Measurements from ENCODE around the gene LRRC59.

GRCh38 chr17:50332196-50332595, 65.1 kb downstream of the LRRC59 start:
- TF ChIP-seq CTCF (IDR thresholded peaks at IDR 0.05; ENCODE audit: low read depth, low read length) = no peak
- TF ChIP-seq POLR2A (IDR thresholded peaks at IDR 0.05; ENCODE audit: extremely low read depth, insufficient read length) = no peak
